H1 (cell line): Measurements from ENCODE around the gene FBN1. TPM values are rescaled to one million over a fixed set of nuclear protein-coding genes. Genes with fewer than 3 reads are reported as not detected.

Experiments
- CTCF ChIA-PET: fragments of 300-600 bp; sonication (Branson Sonifier 250); formaldehyde crosslinking; loops from one replicate; lab custom pipeline; 2021; ENCODE audit not compliant: partially characterized antibody; lab: Charles Lee
- POLR2A ChIA-PET: fragments of 300-600 bp; sonication (Branson Sonifier 250); formaldehyde crosslinking; loops from one replicate; lab custom pipeline; 2021; ENCODE audit warnings: inconsistent platforms; ENCODE audit not compliant: partially characterized antibody; lab: Charles Lee
- DNase-seq, 2 experiments: peaks; one replicate each; pipeline versions ENCODE4 v3.0.0 to v3.0.0-alpha.2; 2010 to 2022; ENCODE audit warnings: low spot score in 2 of 2, low read depth in 1 of 2, mixed read lengths in 1 of 2
- FAIRE-seq: peaks from 2 replicates; lab custom pipeline; 2011; peaks lifted over from hg19 to GRCh38; lab: Jason Lieb, UNC
- H2AFZ ChIP-seq: 2 replicates; pipeline ENCODE4 v1.8.1; 2012; ENCODE audit warnings: low read length, inconsistent platforms
- H2AK5ac ChIP-seq: 2 replicates; pipeline ENCODE4 v1.6.1; 2013; ENCODE audit warnings: low read depth, low read length
- H2BK120ac ChIP-seq: replicated peaks from 2 replicates; pipeline ENCODE3; 2013; ENCODE audit warnings: low read depth, low read length, inconsistent platforms
- H2BK12ac ChIP-seq: 2 replicates; pipeline ENCODE4 v1.6.1; 2013; ENCODE audit warnings: low read depth, low read length
- H2BK15ac ChIP-seq: 2 replicates; pipeline ENCODE4 v1.6.1; 2013; ENCODE audit warnings: low read length
- H2BK20ac ChIP-seq: 2 replicates; pipeline ENCODE4 v1.6.1; 2013; ENCODE audit warnings: low read length
- H2BK5ac ChIP-seq: 2 replicates; pipeline ENCODE4 v1.6.1; 2013; ENCODE audit warnings: low read depth, low read length
- H3K14ac ChIP-seq: 2 replicates; pipeline ENCODE4 v1.6.1; 2013; ENCODE audit warnings: inconsistent platforms; ENCODE audit not compliant: insufficient read length
- H3K18ac ChIP-seq: 2 replicates; pipeline ENCODE4 v1.6.1; 2013; ENCODE audit warnings: low read length; ENCODE audit errors: extremely low read depth
- H3K23ac ChIP-seq: 2 replicates; pipeline ENCODE4 v1.6.1; 2013; ENCODE audit warnings: inconsistent platforms; ENCODE audit not compliant: insufficient read length
- H3K23me2 ChIP-seq: 2 replicates; pipeline ENCODE4 v1.6.1; 2013; ENCODE audit warnings: low read depth, low read length
- H3K27ac ChIP-seq: 2 replicates; pipeline ENCODE4 v1.6.1; 2011; ENCODE audit warnings: low read depth, low read length, inconsistent platforms
- H3K27me3 ChIP-seq, 4 experiments: replicated peaks in 1 of 4; 1 replicate in 1 of 4; 2 replicates in 3 of 4; pipeline versions ENCODE4 v1.6.1 to v1.8.1; 2011 to 2013; ENCODE audit warnings: low read length in 3 of 4, mild to moderate bottlenecking in 3 of 4, inconsistent platforms in 2 of 4, mixed read lengths in 2 of 4, moderate library complexity in 1 of 4; ENCODE audit not compliant: control insufficient read depth in 3 of 4, insufficient read depth in 3 of 4; ENCODE audit errors: extremely low read depth in 1 of 4
- H3K36me3 ChIP-seq, 4 experiments: 2 replicates each; pipeline versions ENCODE4 v1.6.1 to v1.8.1; 2011 to 2013; ENCODE audit warnings: mild to moderate bottlenecking in 4 of 4, low read length in 3 of 4, moderate library complexity in 2 of 4, control low read depth in 1 of 4, inconsistent platforms in 1 of 4; ENCODE audit not compliant: insufficient read depth in 4 of 4, control insufficient read depth in 2 of 4
- H3K4ac ChIP-seq: replicated peaks from 2 replicates; pipeline ENCODE3; 2013; ENCODE audit warnings: low read length, low read depth, mixed read lengths, inconsistent platforms; ENCODE audit not compliant: insufficient read length
- H3K4me1 ChIP-seq, 4 experiments: replicated peaks in 1 of 4; 1 replicate in 1 of 4; 2 replicates in 3 of 4; pipeline versions ENCODE4 v1.6.1 to v1.8.1; 2011 to 2013; ENCODE audit warnings: low read length in 3 of 4, inconsistent platforms in 2 of 4, mixed read lengths in 1 of 4; ENCODE audit not compliant: insufficient read depth in 4 of 4, control insufficient read depth in 3 of 4
- H3K4me2 ChIP-seq, 2 experiments: 2 replicates each; pipeline versions ENCODE4 v1.6.1 to v1.8.1; 2011 to 2013; ENCODE audit warnings: low read depth in 2 of 2, low read length in 2 of 2, control low read depth in 1 of 2, inconsistent platforms in 1 of 2, mild to moderate bottlenecking in 1 of 2; ENCODE audit not compliant: insufficient read depth in 1 of 2
- H3K4me3 ChIP-seq, 4 experiments: fragments of 200-600, 300-600 bp in 1 of 4; sonication (generic), shearing (Covaris generic), sonication (Bioruptor Twin) in 1 of 4; 2 replicates each; pipeline versions ENCODE4 v1.5.1 to v1.8.1; 2011 to 2016; ENCODE audit warnings: low read length in 4 of 4, low read depth in 3 of 4, control low read depth in 2 of 4, inconsistent platforms in 2 of 4, mild to moderate bottlenecking in 2 of 4, mixed read lengths in 1 of 4, moderate library complexity in 1 of 4; ENCODE audit not compliant: insufficient read depth in 2 of 4; ENCODE audit errors: extremely low read depth in 1 of 4
- H3K56ac ChIP-seq: replicated peaks from 2 replicates; pipeline ENCODE3; 2013; ENCODE audit warnings: low read depth, mild to moderate bottlenecking, mixed read lengths, low read length, inconsistent platforms; ENCODE audit not compliant: insufficient read length
- H3K79me1 ChIP-seq: 2 replicates; pipeline ENCODE4 v1.6.1; 2013; ENCODE audit warnings: low read depth, low read length, control low read depth
- H3K79me2 ChIP-seq, 2 experiments: 2 replicates each; pipeline versions ENCODE4 v1.6.1 to v1.8.1; 2012 to 2013; ENCODE audit warnings: low read length in 2 of 2, mild to moderate bottlenecking in 2 of 2, inconsistent platforms in 1 of 2; ENCODE audit not compliant: insufficient read depth in 2 of 2, control insufficient read depth in 1 of 2
- H3K9ac ChIP-seq, 4 experiments: replicated peaks in 1 of 4; 1 replicate in 1 of 4; 2 replicates in 3 of 4; pipeline versions ENCODE4 v1.6.1 to v1.8.1; 2011 to 2013; ENCODE audit warnings: low read depth in 3 of 4, low read length in 3 of 4, control low read depth in 2 of 4, mild to moderate bottlenecking in 2 of 4, moderate library complexity in 2 of 4, inconsistent platforms in 1 of 4; ENCODE audit errors: extremely low read depth in 1 of 4
- H3K9me3 ChIP-seq, 2 experiments: 2 replicates each; pipeline versions ENCODE4 v1.6.1 to v1.8.1; 2012 to 2013; ENCODE audit warnings: mild to moderate bottlenecking in 2 of 2, moderate library complexity in 2 of 2, control low read depth in 1 of 2, inconsistent platforms in 1 of 2, low read depth in 1 of 2, low read length in 1 of 2, mixed read lengths in 1 of 2; ENCODE audit not compliant: insufficient read depth in 2 of 2
- H4K20me1 ChIP-seq, 2 experiments: replicated peaks in 1 of 2; 2 replicates each; pipeline versions ENCODE3 to v1.8.1; 2011 to 2013; ENCODE audit warnings: inconsistent platforms in 2 of 2, low read length in 2 of 2, mild to moderate bottlenecking in 1 of 2; ENCODE audit not compliant: insufficient read depth in 2 of 2, control insufficient read depth in 1 of 2
- H4K5ac ChIP-seq: 2 replicates; pipeline ENCODE4 v1.6.1; 2013; ENCODE audit warnings: low read length, low read depth, mixed read lengths, inconsistent platforms; ENCODE audit not compliant: insufficient read length
- H4K8ac ChIP-seq: 2 replicates; pipeline ENCODE4 v1.8.0; 2013; ENCODE audit warnings: mild to moderate bottlenecking, moderate library complexity, low read length, inconsistent platforms; ENCODE audit not compliant: insufficient read depth; ENCODE audit errors: extremely low read depth
- H4K91ac ChIP-seq: replicated peaks from 2 replicates; pipeline ENCODE3; 2013; ENCODE audit warnings: low read length, mixed read lengths, inconsistent platforms; ENCODE audit not compliant: insufficient read length
- EP300 ChIP-seq, 2 experiments: IDR thresholded peaks; 1 replicate in 1 of 2; 2 replicates in 1 of 2; pipeline ENCODE4 v1.6.1; 2011 to 2012; ENCODE audit warnings: low read depth in 2 of 2, low read length in 2 of 2, mild to moderate bottlenecking in 2 of 2, borderline replicate concordance in 1 of 2, inconsistent platforms in 1 of 2, moderate library complexity in 1 of 2
- HDAC6 ChIP-seq: IDR thresholded peaks from one replicate; pipeline ENCODE4 v1.7.1; 2012; ENCODE audit warnings: low read depth, mild to moderate bottlenecking, inconsistent platforms, low read length, moderate library complexity
- JUN ChIP-seq: IDR thresholded peaks from 2 replicates; pipeline ENCODE4 v1.6.1; 2011; ENCODE audit warnings: low read depth, mild to moderate bottlenecking, improper control_type of control experiment, low read length
- KDM4A ChIP-seq: IDR thresholded peaks from one replicate; pipeline ENCODE4 v1.7.1; 2012; ENCODE audit warnings: low read depth, mild to moderate bottlenecking, moderate library complexity, low read length, inconsistent platforms; ENCODE audit not compliant: severe bottlenecking
- RAD21 ChIP-seq, 2 experiments: IDR thresholded peaks in 1 of 2; conservative IDR thresholded peaks in 1 of 2; 2 replicates each; pipeline ENCODE4 v1.6.1; 2011; ENCODE audit warnings: low read depth in 2 of 2, low read length in 2 of 2, improper control_type of control experiment in 1 of 2, inconsistent platforms in 1 of 2, mild to moderate bottlenecking in 1 of 2, moderate library complexity in 1 of 2
- RNF2 ChIP-seq: fragments of 200-900, 300-1000 bp; sonication (generic); IDR thresholded peaks from 2 replicates; pipeline ENCODE4 v1.7.1; 2016; ENCODE audit warnings: borderline replicate concordance, low read depth, mild to moderate bottlenecking, antibody characterized with exemption, low read length; ENCODE audit not compliant: poor library complexity, severe bottlenecking; ENCODE audit errors: missing control alignments
- TEAD4 ChIP-seq: IDR thresholded peaks from 2 replicates; pipeline ENCODE4 v1.6.1; 2012; ENCODE audit warnings: low read depth, low read length, inconsistent platforms, mixed read lengths
- WGBS, 2 experiments: shearing (Covaris generic) in 1 of 2; methylation state at CpG; one replicate each; pipeline versions ENCODE4 v1.1.6 to v1.1.7; 2013 to 2015; ENCODE audit warnings: low lambda C conversion rate in 2 of 2, mixed read lengths in 2 of 2, inconsistent platforms in 1 of 2, low coverage in 1 of 2, missing lambda C conversion rate in 1 of 2; ENCODE audit not compliant: insufficient replicate concordance in 2 of 2, insufficient coverage in 1 of 2, insufficient read length in 1 of 2; ENCODE audit errors: extremely low coverage in 1 of 2, missing lambda C conversion rate in 1 of 2; 5-methylcytosine and 5-hydroxymethylcytosine counted together
- polyA plus RNA-seq, 7 experiments: library from polyadenylated mRNA; depleted of rRNA in 3 of 7; stranded (reverse) in 5 of 7; unstranded in 2 of 7; fragments of >200 nt in 5 of 7; fragments of 200-250 nt in 2 of 7; gene quantifications; 1 replicate in 5 of 7; 2 replicates in 1 of 7; 4 replicates in 1 of 7; pipeline versions ENCODE4 v1.2.1 to v1.2.3, GENCODE V29; 2011 to 2013; ENCODE audit warnings: missing spikeins in 2 of 7, mixed read lengths in 2 of 7
- total RNA-seq: library from RNA; stranded (reverse); fragmentation: NEBNext Ultra II Directional; extraction: Animal tissue kit (Norgen Biotek cat#: 25700); gene quantifications from 2 replicates; pipeline ENCODE4 v1.2.1, GENCODE V29; 2021

FBN1 gene
- total and polyA plus RNA-seq, 2 of the 8 experiments (the other 6 are each of a cell fraction or from before 2014, with no cell fraction given) = 3.0 to 4.0 TPM

DNA sequence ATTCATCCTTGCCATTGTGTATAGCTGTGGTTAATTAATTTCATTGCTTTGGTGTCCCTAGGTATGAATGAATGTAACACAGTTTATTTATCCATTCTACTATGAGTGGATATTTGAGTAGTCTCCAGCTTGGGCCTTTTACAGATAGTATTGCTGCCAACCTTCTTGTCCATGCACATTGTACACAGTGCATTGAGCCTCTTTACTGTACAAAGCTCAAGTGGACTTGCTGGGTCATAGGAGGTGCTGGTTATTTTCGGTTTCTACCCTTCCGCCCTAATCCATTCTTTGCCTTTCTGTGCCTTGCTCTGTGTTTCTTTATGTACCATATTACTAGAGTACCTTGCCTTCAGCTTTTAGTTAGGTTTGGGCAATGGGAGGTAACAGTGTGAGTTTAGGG lies 253.6 kb downstream of the FBN1 start:
- H4K8ac ChIP-seq = no peak overlapping the region
- POLR2A ChIA-PET = no interaction called here
- CTCF ChIA-PET = interaction anchor here (0.6 to 1.1 kb wide), 3 partner anchors 37 to 226 kb away, joined by 3 to 4 read pairs (median 3); no protein-coding TSS in a partner anchor
- no peak overlapping the region for H3K56ac ChIP-seq
- H3K18ac ChIP-seq = no peak overlapping the region
- WGBS, 2 experiments = 95% methylated on average over 2 of the region's 2 CpGs; no CpG with 5 or more reads in 1 of the 2 experiments
- DNase-seq = no peak
- H3K27me3 ChIP-seq = no peaks in the 10 kb centered on the region
- no peak overlapping the region for H2BK20ac ChIP-seq
- no peak overlapping the region for H4K91ac ChIP-seq
- no peaks in the 10 kb centered on the region for H4K20me1 ChIP-seq
- no peak overlapping the region for H3K14ac ChIP-seq
- H2BK120ac ChIP-seq = no peak overlapping the region
- H2BK5ac ChIP-seq = no peak overlapping the region
- H3K79me2 ChIP-seq = no peaks in the 10 kb centered on the region
- H3K23ac ChIP-seq = no peak overlapping the region
- no peaks in the 10 kb centered on the region for H3K23me2 ChIP-seq
- no peak overlapping the region for H2AK5ac ChIP-seq
- no peak overlapping the region for H3K4ac ChIP-seq
- no peak overlapping the region for H2BK15ac ChIP-seq
- no peak overlapping the region for H3K9ac ChIP-seq
- H4K5ac ChIP-seq = no peak overlapping the region
- no peak for FAIRE-seq
- no peaks in the 10 kb centered on the region for H3K4me1 ChIP-seq
- TF ChIP-seq TEAD4 = no peak
- TF ChIP-seq KDM4A = no peak
- no peak for TF ChIP-seq EP300 (IDR thresholded peaks at IDR 0.05; ENCODE audit: borderline replicate concordance in 1 of 2, low read depth in 2 of 2, low read length in 2 of 2)
- no peak for TF ChIP-seq HDAC6
- TF ChIP-seq RAD21 (IDR thresholded peaks at IDR 0.05 in 1 of 2, conservative IDR thresholded peaks at IDR 0.05 in 1 of 2; ENCODE audit: low read depth in 2 of 2, low read length in 2 of 2) = no peak
- no peak for TF ChIP-seq RNF2
- TF ChIP-seq JUN = no peak
- TF ChIP-seq, all 59 proteins: peak for 0
- Histone ChIP-seq H3K36me3 (no peaks in the 10 kb centered on the region), H2AFZ (no peak overlapping the region), H3K27ac (no peak overlapping the region), H3K79me1 (no peaks in the 10 kb centered on the region), H3K9me3 (no peaks in the 10 kb centered on the region), H3K4me2 (no peak overlapping the region), H3K4me3 (no peak overlapping the region), H2BK12ac (no peak overlapping the region)
